Prostate gland (tissue), 2 donors: ENCODE data around the gene PAPSS2.

Experiments used
- POLR2AphosphoS5 ChIP-seq: sonication (generic); formaldehyde crosslinking; IDR thresholded peaks from one replicate; pipeline ENCODE4 v1.6.1; 2017; ENCODE audit warnings: antibody characterized with exemption
- TF ChIP-seq, protein P1 (sequence below), 4 experiments: fragments of 200-600 bp in 2 of 4; fragments of 450-650 bp in 2 of 4; sonication (generic) in 2 of 4; IDR thresholded peaks; 1 replicate in 3 of 4; 2 replicates in 1 of 4; pipeline ENCODE4 v1.5.1; 2016 to 2019; ENCODE audit warnings: antibody characterized with exemption in 4 of 4, mild to moderate bottlenecking in 2 of 4, moderate library complexity in 2 of 4

DNA sequence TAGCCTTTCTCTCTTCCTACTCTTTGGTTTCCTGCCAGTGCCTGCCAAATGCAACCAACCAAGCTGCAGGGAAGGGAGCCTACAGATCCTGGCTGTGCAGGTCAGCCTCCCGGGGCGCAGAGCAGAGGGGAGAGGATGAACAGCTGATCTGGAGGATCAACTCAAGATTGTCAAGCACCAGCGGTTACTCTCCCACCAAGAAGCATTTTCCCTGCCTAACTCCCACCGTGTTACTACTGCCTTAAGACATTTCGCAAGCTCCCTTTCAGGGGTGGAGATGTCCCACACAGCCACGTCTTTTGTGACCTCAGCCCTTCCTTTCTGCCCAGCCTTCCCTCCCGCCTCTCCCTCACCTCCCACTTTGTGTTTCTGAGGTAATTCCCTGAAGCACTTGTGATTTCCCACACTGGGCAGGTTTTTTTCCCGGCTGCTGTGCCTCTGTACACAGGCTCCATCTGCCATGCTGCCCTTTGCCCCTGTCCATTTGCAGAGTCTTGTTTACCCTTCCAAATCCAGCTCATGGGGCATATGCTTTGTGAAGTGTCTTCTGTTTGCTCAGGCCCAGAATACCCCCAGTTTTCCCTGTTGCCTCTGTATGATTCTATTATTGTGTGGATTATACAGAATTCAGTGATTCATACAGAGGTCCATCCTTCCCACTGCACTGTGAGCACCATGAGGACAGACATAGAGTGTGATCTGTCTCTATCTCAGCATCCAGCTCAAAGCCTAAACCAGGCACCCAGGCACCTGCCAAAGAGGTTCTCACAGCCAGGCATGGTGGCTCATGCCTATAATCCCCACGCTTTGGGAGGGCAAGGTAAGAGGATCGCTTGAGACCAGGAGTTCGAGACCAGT, 40.9 kb upstream of the PAPSS2 start:
- TF ChIP-seq, protein P1, sequence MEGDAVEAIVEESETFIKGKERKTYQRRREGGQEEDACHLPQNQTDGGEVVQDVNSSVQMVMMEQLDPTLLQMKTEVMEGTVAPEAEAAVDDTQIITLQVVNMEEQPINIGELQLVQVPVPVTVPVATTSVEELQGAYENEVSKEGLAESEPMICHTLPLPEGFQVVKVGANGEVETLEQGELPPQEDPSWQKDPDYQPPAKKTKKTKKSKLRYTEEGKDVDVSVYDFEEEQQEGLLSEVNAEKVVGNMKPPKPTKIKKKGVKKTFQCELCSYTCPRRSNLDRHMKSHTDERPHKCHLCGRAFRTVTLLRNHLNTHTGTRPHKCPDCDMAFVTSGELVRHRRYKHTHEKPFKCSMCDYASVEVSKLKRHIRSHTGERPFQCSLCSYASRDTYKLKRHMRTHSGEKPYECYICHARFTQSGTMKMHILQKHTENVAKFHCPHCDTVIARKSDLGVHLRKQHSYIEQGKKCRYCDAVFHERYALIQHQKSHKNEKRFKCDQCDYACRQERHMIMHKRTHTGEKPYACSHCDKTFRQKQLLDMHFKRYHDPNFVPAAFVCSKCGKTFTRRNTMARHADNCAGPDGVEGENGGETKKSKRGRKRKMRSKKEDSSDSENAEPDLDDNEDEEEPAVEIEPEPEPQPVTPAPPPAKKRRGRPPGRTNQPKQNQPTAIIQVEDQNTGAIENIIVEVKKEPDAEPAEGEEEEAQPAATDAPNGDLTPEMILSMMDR (IDR thresholded peaks at IDR 0.05) = no peak
- TF ChIP-seq POLR2AphosphoS5 = no peak
